Measurements from ENCODE around the gene MGAT1.
"Not testable (repeated sequence)": the region's sequence is repeated elsewhere in the genome, so short reads cannot be mapped to it uniquely, and the experiment has no call there.

The MGAT1 gene

DNA sequence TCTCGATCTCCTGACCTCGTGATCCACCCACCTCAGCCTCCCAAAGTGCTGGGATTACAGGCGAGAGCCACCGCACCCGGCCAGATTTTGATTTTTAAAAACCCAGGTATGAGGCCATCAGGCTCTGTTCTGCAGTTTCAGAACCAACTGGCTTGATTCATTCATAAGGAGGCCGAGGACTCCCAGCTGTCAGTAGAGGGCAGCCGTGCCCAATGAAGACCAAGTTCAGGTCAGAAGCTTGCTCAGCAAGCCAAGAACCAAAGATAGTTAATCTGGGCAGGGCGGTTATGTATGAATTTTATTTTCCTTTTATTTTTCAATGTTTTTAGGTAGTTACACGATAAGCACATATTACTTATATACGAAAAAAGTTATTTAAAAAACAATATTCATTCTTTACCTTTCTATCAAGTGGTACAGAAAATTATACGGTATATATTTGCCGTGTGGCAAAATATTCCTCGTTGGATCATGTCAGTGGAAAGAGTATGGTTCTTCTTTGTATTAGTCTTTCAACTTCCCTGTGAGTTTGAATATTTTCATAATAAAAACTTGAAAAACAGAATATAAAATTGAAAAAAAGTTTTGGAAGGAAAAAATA, 18.0 kb downstream of the MGAT1 start:
- DNase-seq: peak; percentile 64

DNA sequence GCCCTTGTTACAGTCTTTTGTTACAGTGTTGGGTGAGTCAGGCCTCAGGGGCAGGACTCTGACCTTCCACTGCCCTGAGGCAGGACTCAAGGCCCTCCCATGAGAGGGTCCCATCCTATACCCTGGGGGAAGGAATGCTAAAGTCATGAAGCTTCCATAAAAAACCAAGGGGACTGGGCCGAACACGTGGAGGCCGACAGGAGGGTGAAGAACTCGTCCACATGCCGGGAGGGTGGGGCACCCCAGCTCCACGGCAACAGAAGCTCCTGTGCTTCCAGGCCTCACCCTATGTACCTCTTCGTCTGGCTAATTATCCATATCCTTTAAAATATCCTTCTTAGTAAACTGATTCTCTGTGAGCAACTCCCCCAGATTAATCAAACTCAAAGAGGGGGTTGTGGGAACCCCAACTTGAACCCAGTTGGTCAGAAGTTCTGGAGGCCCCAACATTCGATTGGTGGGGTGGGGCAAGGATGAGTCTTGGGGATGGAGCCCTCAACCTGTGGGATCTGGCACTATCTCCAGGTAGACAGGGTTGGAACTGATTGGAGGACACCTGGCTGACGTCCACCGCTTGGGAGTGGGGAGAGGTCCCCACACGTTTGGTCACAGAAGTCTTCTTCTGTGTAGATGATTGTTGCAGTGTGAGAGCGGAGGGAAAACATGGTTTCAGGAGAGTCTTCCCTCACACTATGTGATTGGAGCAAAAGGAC, 19.1 kb downstream of the MGAT1 start:
- no peak for DNase-seq

DNA sequence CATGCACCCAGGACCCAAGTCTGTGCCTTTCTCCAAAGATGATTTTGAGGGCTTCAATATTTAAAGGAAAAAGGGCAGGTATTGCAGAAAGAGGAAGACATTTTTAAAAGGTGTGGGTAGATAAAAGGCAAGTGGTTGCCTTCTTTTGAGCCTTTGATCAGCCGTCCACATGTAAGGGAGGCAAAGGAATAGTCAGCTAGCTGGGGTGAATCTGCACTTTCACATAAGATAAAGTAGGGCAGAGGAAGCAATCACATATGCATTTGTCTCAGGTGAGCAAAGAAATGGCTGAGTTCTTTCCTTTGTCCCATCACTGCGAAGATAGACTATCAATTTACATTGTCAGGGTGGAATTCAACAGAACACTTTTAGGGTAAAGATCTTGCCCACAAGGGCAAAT, 19.9 kb downstream of the MGAT1 start:
- no peak for DNase-seq

DNA sequence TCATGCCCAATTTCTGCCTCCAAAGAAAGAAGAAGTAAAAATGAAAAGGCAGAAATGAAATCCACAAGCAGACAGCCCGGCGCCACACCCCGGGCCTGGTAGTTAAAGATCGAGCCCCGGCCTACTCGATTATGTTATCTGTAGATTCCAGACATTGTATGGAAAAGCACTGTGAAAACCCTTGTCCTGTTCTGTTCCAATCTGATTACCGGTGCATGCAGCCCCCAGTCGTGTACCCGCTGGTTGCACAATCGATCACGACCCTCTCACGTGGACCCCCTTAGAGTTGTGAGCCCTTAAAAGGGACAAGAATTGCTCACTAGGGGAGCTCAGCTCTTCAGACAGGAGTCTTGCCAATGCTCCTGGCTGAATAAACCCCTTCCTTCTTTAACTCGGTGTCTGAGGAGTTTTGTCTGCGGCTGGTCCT, 20.7 kb downstream of the MGAT1 start:
- not testable (repeated sequence) for DNase-seq

DNA sequence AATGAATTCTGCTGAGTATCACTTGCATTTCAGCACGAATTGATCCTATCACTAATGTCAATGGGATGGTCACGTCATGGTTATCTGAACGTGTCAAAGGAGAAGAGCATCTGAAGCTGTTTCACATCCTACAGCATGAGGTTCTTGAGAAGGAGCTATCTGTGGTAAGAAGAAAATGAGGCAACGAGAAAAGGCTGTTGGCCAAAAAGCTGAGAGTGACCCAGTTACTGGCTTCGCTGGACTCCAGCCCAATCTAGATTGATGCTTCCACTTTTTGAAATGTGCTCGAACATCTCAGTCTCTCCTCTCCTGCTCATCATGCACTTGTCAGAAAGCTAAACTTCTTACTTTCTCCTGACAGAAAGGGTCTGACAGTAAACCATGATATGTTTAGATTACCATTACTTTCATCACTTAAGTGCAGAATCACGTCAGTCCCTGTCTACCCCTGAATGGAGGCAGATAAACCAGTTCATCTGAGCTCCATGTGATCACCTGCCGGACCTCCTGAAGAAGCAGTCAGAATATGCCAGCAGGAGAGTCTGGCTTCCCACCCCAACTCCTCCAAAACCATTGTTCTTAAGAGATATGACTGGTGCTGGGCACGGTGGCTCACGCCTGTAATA, 22.5 kb downstream of the MGAT1 start:
- DNase-seq: no peak

DNA sequence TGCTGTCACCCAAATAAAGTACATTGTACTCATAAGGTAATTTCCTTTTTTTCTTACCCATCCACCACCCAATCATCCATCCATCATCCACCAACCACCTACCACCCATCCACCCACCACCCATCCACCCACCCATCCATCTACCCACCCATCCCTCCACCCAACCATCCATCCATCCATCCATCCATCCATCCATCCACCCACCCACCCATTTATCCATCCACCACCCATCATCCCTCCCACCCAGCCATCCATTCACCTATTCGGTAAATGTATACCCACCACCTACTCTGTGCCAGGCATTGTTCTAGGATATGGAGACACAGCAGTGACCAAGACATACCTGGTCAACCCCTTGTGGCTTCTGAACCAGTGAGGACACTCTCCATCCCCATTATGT, 25.1 kb downstream of the MGAT1 start:
- DNase-seq: no peak

DNA sequence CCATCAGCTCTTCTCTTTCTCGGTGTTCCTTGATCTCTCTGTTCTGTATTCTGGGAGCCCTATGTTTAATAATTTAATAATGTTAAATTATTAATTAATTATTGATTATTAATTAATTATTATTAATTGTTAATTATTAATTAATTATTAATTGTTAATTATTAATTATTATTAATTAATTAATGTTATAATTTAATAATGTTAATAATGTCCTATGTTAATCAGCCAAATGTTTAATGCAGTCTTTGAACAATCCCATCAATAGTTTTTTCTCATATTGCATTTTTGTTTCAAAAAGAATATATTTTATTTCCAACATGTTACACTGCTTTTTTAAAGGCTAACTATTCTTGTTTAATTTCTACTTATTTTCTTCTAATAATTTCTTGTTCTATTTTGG, 26.2 kb downstream of the MGAT1 start:
- no peak for DNase-seq

DNA sequence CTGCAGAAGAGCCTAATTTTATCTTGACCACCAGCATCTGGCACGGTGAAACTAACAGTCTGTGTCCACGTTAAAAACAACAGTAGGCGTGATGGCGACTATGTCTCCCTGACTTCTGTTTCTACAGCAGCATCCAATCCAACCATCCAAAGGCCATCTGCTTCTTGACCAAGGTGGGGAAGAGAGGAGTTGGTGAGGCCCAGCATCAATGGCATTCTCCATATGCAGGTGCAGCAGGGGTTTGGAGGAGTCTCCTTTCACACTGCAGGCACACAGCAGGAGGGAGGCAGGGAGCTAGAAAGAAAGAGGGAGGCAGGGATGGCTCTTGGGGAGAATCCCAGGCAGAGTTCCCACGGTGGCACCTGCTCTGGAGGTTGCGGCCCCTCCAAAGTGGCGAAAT, 27.0 kb downstream of the MGAT1 start:
- DNase-seq: no peak

DNA sequence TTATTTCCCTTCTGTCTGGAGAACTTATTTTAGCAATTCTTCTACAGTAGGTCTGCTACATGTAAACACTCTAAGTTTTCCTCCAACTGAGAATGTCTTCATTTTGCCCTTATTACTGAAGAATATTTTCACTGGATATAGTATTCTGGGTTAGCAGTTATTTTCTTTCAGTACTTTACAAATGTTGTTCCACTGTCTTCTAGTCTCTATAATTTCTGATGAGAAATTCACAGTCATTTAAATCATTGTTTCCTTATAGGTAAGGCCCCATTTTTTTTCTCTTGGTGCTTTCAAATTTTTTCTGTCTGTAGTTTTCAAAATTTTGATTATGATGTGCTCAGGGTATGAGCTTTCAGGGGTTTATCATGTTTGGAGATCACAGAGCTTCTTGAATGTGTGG, 30.8 kb downstream of the MGAT1 start:
- DNase-seq: no peak

DNA sequence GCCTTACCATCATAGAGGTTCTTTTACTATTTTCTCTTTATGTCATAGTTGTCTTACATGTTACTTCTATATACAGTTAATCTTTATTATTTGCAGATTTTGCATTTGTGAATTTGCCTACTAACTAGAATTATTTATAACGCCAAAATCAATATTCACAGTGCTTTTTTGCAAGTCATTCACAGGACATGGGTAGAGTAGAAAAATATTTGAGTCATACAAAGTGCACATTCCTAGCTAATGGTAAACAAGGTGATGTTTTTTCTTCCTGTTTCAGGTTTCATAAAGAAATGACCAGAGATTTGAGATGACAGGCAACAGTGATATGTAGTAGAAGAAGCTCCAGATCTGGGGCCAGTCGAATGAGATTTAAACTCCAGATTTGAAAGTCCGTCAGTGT, 32.8 kb downstream of the MGAT1 start:
- DNase-seq: no peak

DNA sequence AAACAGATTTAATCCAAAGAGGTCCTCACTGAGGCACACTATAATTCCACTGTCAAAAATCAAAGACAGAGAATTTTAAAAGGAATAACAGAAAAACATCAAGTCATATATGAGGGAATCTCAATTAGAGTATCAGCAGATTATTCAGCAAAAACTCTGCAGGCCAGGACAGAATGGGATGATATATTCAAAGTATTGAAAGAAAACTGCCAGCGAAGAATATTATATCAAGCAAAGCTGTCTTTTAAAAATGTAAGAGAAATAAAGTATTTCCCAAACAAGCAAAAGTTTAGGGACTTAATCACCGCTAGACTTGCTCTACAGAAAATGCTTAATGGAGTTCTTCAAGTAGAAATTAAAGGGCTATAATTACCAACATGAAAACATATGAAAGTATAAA, 47.0 kb downstream of the MGAT1 start:
- no peak for DNase-seq

DNA sequence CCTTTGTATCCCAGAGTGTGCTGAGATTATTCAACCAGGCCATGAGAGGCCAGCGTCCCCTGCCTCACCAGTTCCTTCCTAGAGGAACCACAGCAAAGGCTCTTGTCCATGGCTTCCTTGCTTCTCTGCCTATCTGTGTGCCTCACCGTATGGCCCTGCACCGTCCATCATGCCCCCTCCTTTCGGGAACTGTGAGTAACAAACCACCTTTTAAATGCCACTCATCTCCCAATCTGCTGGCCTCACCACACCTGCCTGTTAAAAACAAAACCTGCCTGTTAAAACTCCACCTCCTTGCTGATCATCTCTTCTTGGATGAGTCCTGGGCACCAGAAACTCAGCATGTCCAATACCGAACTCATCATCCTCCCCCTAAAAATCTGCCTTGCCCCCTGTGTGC, 58.4 kb downstream of the MGAT1 start:
- DNase-seq: no peak

DNA sequence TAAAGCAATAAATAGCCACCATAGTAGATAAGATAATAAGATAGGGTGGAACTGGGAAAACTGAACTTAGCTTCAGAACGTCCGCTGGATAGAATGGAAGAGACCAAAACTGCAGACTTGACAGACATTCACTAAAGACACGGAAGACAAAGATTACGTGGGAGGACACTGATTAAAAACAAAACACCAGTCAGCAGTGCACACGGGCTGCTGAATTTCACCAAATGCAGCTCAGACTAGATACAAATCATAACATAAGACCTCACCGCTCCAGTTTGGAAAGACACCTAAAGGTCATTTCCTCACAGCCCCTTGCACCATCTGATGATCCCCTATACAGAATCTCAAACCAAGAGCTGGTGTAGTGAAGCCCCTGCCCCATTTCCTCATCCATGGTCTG, 59.9 kb downstream of the MGAT1 start:
- DNase-seq: no peak

DNA sequence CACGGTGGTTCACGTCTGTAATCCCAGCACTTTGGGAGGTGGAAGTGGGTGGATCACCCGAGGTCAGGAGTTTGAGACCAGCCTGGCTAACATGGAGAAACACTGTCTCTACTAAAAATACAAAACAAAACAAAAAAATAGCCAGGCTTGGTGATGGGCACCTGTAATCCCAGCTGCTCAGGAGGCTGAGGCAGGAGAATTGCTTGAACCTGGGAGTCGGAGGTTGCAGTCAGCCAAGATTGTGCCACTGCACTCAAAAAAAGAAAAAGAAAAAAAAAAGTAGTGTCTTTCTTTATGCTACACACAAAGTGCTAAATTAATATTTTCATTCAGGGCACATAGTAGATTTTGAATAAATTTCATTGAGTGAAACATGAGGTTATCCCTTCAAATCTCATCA, 61.7 kb downstream of the MGAT1 start:
- not testable (repeated sequence) for DNase-seq

DNA sequence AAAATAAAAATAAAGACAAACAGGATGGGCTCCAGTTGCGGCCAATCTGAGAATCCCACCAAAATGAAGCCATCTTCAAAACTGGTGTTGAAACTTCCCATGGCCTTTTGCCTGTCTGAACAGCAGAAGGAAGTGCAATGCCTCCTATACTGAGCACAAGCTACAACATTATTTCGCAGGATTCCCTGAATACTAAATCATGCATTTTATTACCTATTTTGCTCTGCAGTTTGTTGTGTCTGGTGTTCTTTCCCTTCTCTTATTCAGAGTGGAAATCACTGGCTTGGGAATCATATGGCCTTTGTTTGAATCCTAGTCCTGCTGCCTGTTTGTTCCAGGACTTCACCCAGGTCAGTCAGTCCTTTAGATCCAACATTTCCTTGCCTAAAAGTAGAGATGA, 62.6 kb downstream of the MGAT1 start, which contains the start of gene OR2Y1:
OR2Y1 (minus strand) TSS at position 101 of the 400 bp plus-strand sequence; CDS start at position 101, 0 bp downstream.
- DNase-seq: no peak

DNA sequence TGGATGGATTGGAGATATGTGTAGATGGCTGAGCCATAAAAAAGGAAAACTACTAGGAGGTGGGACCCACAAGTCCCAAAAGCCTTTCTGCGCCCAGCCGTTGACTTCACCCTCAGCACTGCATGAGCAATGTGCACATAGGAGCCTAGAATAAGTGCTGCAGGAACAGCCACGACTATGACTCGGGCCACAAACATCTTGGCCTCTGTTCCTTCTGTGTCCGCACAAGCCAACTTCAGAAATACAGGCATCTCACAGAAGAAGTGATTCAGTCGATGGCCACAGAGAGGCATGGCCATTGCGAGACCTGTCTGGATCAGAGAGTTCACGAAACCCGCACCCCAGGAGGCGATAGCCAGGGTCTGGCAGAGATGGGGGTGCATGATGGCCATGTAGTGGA, 63.3 kb downstream of the MGAT1 start:
- DNase-seq: no peak

DNA sequence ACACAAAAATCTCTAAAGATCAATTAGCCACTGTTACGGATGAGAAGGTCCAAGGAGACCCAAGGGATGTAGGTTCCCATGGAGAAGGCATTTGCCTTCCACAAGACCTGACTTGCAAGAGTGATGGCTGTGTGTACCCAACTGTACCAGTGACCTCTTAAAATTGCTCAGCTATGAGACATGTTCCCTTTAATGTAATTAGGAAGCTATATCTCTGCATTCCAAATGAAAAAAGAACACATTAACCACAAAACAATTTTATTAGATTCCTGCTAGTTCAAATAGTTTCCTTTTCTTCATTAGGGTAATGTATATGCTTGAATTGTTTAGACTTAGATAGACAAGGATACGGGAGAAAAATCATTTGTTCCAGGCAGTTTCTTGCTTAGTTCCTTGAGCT, 66.1 kb downstream of the MGAT1 start:
- DNase-seq: no peak

All from NCI-H226 (cell line).